H1 (cell line): Measurements from ENCODE around the gene LHB. TPM values are rescaled to one million over a fixed set of nuclear protein-coding genes. Genes with fewer than 3 reads are reported as not detected.

Experiments used
- CTCF ChIA-PET: fragments of 300-600 bp; sonication (Branson Sonifier 250); formaldehyde crosslinking; loops from one replicate; lab custom pipeline; 2021; ENCODE audit not compliant: partially characterized antibody; lab: Charles Lee
- POLR2A ChIA-PET: fragments of 300-600 bp; sonication (Branson Sonifier 250); formaldehyde crosslinking; loops from one replicate; lab custom pipeline; 2021; ENCODE audit warnings: inconsistent platforms; ENCODE audit not compliant: partially characterized antibody; lab: Charles Lee
- DNase-seq, 2 experiments: peaks; one replicate each; pipeline versions ENCODE4 v3.0.0 to v3.0.0-alpha.2; 2010 to 2022; ENCODE audit warnings: low spot score in 2 of 2, low read depth in 1 of 2, mixed read lengths in 1 of 2
- FAIRE-seq: peaks from 2 replicates; lab custom pipeline; 2011; peaks lifted over from hg19 to GRCh38; lab: Jason Lieb, UNC
- H2AFZ ChIP-seq: 2 replicates; pipeline ENCODE4 v1.8.1; 2012; ENCODE audit warnings: low read length, inconsistent platforms
- H2AK5ac ChIP-seq: 2 replicates; pipeline ENCODE4 v1.6.1; 2013; ENCODE audit warnings: low read depth, low read length
- H2BK120ac ChIP-seq: replicated peaks from 2 replicates; pipeline ENCODE3; 2013; ENCODE audit warnings: low read depth, low read length, inconsistent platforms
- H2BK12ac ChIP-seq: 2 replicates; pipeline ENCODE4 v1.6.1; 2013; ENCODE audit warnings: low read depth, low read length
- H2BK15ac ChIP-seq: 2 replicates; pipeline ENCODE4 v1.6.1; 2013; ENCODE audit warnings: low read length
- H2BK20ac ChIP-seq: 2 replicates; pipeline ENCODE4 v1.6.1; 2013; ENCODE audit warnings: low read length
- H2BK5ac ChIP-seq: 2 replicates; pipeline ENCODE4 v1.6.1; 2013; ENCODE audit warnings: low read depth, low read length
- H3K14ac ChIP-seq: 2 replicates; pipeline ENCODE4 v1.6.1; 2013; ENCODE audit warnings: inconsistent platforms; ENCODE audit not compliant: insufficient read length
- H3K18ac ChIP-seq: 2 replicates; pipeline ENCODE4 v1.6.1; 2013; ENCODE audit warnings: low read length; ENCODE audit errors: extremely low read depth
- H3K23ac ChIP-seq: 2 replicates; pipeline ENCODE4 v1.6.1; 2013; ENCODE audit warnings: inconsistent platforms; ENCODE audit not compliant: insufficient read length
- H3K23me2 ChIP-seq: 2 replicates; pipeline ENCODE4 v1.6.1; 2013; ENCODE audit warnings: low read depth, low read length
- H3K27ac ChIP-seq: 2 replicates; pipeline ENCODE4 v1.6.1; 2011; ENCODE audit warnings: low read depth, low read length, inconsistent platforms
- H3K27me3 ChIP-seq, 4 experiments: replicated peaks in 1 of 4; 1 replicate in 1 of 4; 2 replicates in 3 of 4; pipeline versions ENCODE4 v1.6.1 to v1.8.1; 2011 to 2013; ENCODE audit warnings: low read length in 3 of 4, mild to moderate bottlenecking in 3 of 4, inconsistent platforms in 2 of 4, mixed read lengths in 2 of 4, moderate library complexity in 1 of 4; ENCODE audit not compliant: control insufficient read depth in 3 of 4, insufficient read depth in 3 of 4; ENCODE audit errors: extremely low read depth in 1 of 4
- H3K36me3 ChIP-seq, 4 experiments: 2 replicates each; pipeline versions ENCODE4 v1.6.1 to v1.8.1; 2011 to 2013; ENCODE audit warnings: mild to moderate bottlenecking in 4 of 4, low read length in 3 of 4, moderate library complexity in 2 of 4, control low read depth in 1 of 4, inconsistent platforms in 1 of 4; ENCODE audit not compliant: insufficient read depth in 4 of 4, control insufficient read depth in 2 of 4
- H3K4ac ChIP-seq: replicated peaks from 2 replicates; pipeline ENCODE3; 2013; ENCODE audit warnings: low read length, low read depth, mixed read lengths, inconsistent platforms; ENCODE audit not compliant: insufficient read length
- H3K4me1 ChIP-seq, 4 experiments: replicated peaks in 1 of 4; 1 replicate in 1 of 4; 2 replicates in 3 of 4; pipeline versions ENCODE4 v1.6.1 to v1.8.1; 2011 to 2013; ENCODE audit warnings: low read length in 3 of 4, inconsistent platforms in 2 of 4, mixed read lengths in 1 of 4; ENCODE audit not compliant: insufficient read depth in 4 of 4, control insufficient read depth in 3 of 4
- H3K4me2 ChIP-seq, 2 experiments: 2 replicates each; pipeline versions ENCODE4 v1.6.1 to v1.8.1; 2011 to 2013; ENCODE audit warnings: low read depth in 2 of 2, low read length in 2 of 2, control low read depth in 1 of 2, inconsistent platforms in 1 of 2, mild to moderate bottlenecking in 1 of 2; ENCODE audit not compliant: insufficient read depth in 1 of 2
- H3K4me3 ChIP-seq, 4 experiments: fragments of 200-600, 300-600 bp in 1 of 4; sonication (generic), shearing (Covaris generic), sonication (Bioruptor Twin) in 1 of 4; 2 replicates each; pipeline versions ENCODE4 v1.5.1 to v1.8.1; 2011 to 2016; ENCODE audit warnings: low read length in 4 of 4, low read depth in 3 of 4, control low read depth in 2 of 4, inconsistent platforms in 2 of 4, mild to moderate bottlenecking in 2 of 4, mixed read lengths in 1 of 4, moderate library complexity in 1 of 4; ENCODE audit not compliant: insufficient read depth in 2 of 4; ENCODE audit errors: extremely low read depth in 1 of 4
- H3K56ac ChIP-seq: replicated peaks from 2 replicates; pipeline ENCODE3; 2013; ENCODE audit warnings: low read depth, mild to moderate bottlenecking, mixed read lengths, low read length, inconsistent platforms; ENCODE audit not compliant: insufficient read length
- H3K79me1 ChIP-seq: 2 replicates; pipeline ENCODE4 v1.6.1; 2013; ENCODE audit warnings: low read depth, low read length, control low read depth
- H3K79me2 ChIP-seq, 2 experiments: 2 replicates each; pipeline versions ENCODE4 v1.6.1 to v1.8.1; 2012 to 2013; ENCODE audit warnings: low read length in 2 of 2, mild to moderate bottlenecking in 2 of 2, inconsistent platforms in 1 of 2; ENCODE audit not compliant: insufficient read depth in 2 of 2, control insufficient read depth in 1 of 2
- H3K9ac ChIP-seq, 4 experiments: replicated peaks in 1 of 4; 1 replicate in 1 of 4; 2 replicates in 3 of 4; pipeline versions ENCODE4 v1.6.1 to v1.8.1; 2011 to 2013; ENCODE audit warnings: low read depth in 3 of 4, low read length in 3 of 4, control low read depth in 2 of 4, mild to moderate bottlenecking in 2 of 4, moderate library complexity in 2 of 4, inconsistent platforms in 1 of 4; ENCODE audit errors: extremely low read depth in 1 of 4
- H3K9me3 ChIP-seq, 2 experiments: 2 replicates each; pipeline versions ENCODE4 v1.6.1 to v1.8.1; 2012 to 2013; ENCODE audit warnings: mild to moderate bottlenecking in 2 of 2, moderate library complexity in 2 of 2, control low read depth in 1 of 2, inconsistent platforms in 1 of 2, low read depth in 1 of 2, low read length in 1 of 2, mixed read lengths in 1 of 2; ENCODE audit not compliant: insufficient read depth in 2 of 2
- H4K20me1 ChIP-seq, 2 experiments: replicated peaks in 1 of 2; 2 replicates each; pipeline versions ENCODE3 to v1.8.1; 2011 to 2013; ENCODE audit warnings: inconsistent platforms in 2 of 2, low read length in 2 of 2, mild to moderate bottlenecking in 1 of 2; ENCODE audit not compliant: insufficient read depth in 2 of 2, control insufficient read depth in 1 of 2
- H4K5ac ChIP-seq: 2 replicates; pipeline ENCODE4 v1.6.1; 2013; ENCODE audit warnings: low read length, low read depth, mixed read lengths, inconsistent platforms; ENCODE audit not compliant: insufficient read length
- H4K8ac ChIP-seq: 2 replicates; pipeline ENCODE4 v1.8.0; 2013; ENCODE audit warnings: mild to moderate bottlenecking, moderate library complexity, low read length, inconsistent platforms; ENCODE audit not compliant: insufficient read depth; ENCODE audit errors: extremely low read depth
- H4K91ac ChIP-seq: replicated peaks from 2 replicates; pipeline ENCODE3; 2013; ENCODE audit warnings: low read length, mixed read lengths, inconsistent platforms; ENCODE audit not compliant: insufficient read length
- CEBPB ChIP-seq: IDR thresholded peaks from 2 replicates; pipeline ENCODE4 v1.6.1; 2012; ENCODE audit warnings: low read depth, low read length
- EGR1 ChIP-seq: IDR thresholded peaks from 2 replicates; pipeline ENCODE4 v1.6.1; 2011; ENCODE audit warnings: low read depth, low read length, borderline replicate concordance
- GABPA ChIP-seq: IDR thresholded peaks from 2 replicates; pipeline ENCODE4 v1.6.1; 2011; ENCODE audit warnings: mild to moderate bottlenecking, low read length, moderate library complexity, borderline replicate concordance; ENCODE audit not compliant: insufficient read depth
- KDM1A ChIP-seq: fragments of 200-600, 300-600 bp; sonication (generic); IDR thresholded peaks from 2 replicates; pipeline ENCODE4 v1.7.1; 2016; ENCODE audit warnings: mild to moderate bottlenecking, low read length, borderline replicate concordance
- ZNF274 ChIP-seq: IDR thresholded peaks from 2 replicates; pipeline ENCODE4 v1.7.0; 2012; ENCODE audit warnings: low read length, borderline replicate concordance; ENCODE audit errors: extremely low read depth
- WGBS, 2 experiments: shearing (Covaris generic) in 1 of 2; methylation state at CpG; one replicate each; pipeline versions ENCODE4 v1.1.6 to v1.1.7; 2013 to 2015; ENCODE audit warnings: low lambda C conversion rate in 2 of 2, mixed read lengths in 2 of 2, inconsistent platforms in 1 of 2, low coverage in 1 of 2, missing lambda C conversion rate in 1 of 2; ENCODE audit not compliant: insufficient replicate concordance in 2 of 2, insufficient coverage in 1 of 2, insufficient read length in 1 of 2; ENCODE audit errors: extremely low coverage in 1 of 2, missing lambda C conversion rate in 1 of 2; 5-methylcytosine and 5-hydroxymethylcytosine counted together
- polyA plus RNA-seq, 7 experiments: library from polyadenylated mRNA; depleted of rRNA in 3 of 7; stranded (reverse) in 5 of 7; unstranded in 2 of 7; fragments of >200 nt in 5 of 7; fragments of 200-250 nt in 2 of 7; gene quantifications; 1 replicate in 5 of 7; 2 replicates in 1 of 7; 4 replicates in 1 of 7; pipeline versions ENCODE4 v1.2.1 to v1.2.3, GENCODE V29; 2011 to 2013; ENCODE audit warnings: missing spikeins in 2 of 7, mixed read lengths in 2 of 7
- total RNA-seq: library from RNA; stranded (reverse); fragmentation: NEBNext Ultra II Directional; extraction: Animal tissue kit (Norgen Biotek cat#: 25700); gene quantifications from 2 replicates; pipeline ENCODE4 v1.2.1, GENCODE V29; 2021

The LHB gene
- total and polyA plus RNA-seq, 2 of the 8 experiments (the other 6 are each of a cell fraction or from before 2014, with no cell fraction given): 0.53 TPM; not detected in 1

- Histone ChIP-seq H2AFZ (no peak overlapping the region), H2BK12ac (no peak overlapping the region)
- WGBS, 2 experiments: 89% methylated on average over 32 of the region's 32 CpGs; no CpG with 5 or more reads in 1 of the 2 experiments
- POLR2A ChIA-PET: interaction anchor here (0.6 to 1.3 kb wide), 5 partner anchors 9 to 55 kb away, joined by 3 to 4 read pairs (median 3); no protein-coding TSS in a partner anchor
- DNase-seq: no peak
- TF ChIP-seq GABPA (no peak), ZNF274 (no peak), KDM1A (no peak), CEBPB (no peak), EGR1 (no peak)
- TF ChIP-seq, all 59 proteins: peak for 0
- no peak overlapping the region for H3K4me2 ChIP-seq
- H4K20me1 ChIP-seq: peaks cover 3 to 5% of the 10 kb centered on the region in 2 experiments
- H3K18ac ChIP-seq: no peak overlapping the region
- no peak overlapping the region for H2BK20ac ChIP-seq
- no peaks in the 10 kb centered on the region for H3K79me2 ChIP-seq
- CTCF ChIA-PET: interaction anchor here (0.7 to 3.1 kb wide), 4 partner anchors 10 to 21 kb away, joined by 3 to 43 read pairs (median 4); partner anchors contain the start of genes CGB2, GYS1 and RUVBL2
- H4K91ac ChIP-seq: no peak overlapping the region
- FAIRE-seq: no peak
- no peak overlapping the region for H3K27ac ChIP-seq
- no peak overlapping the region for H2BK15ac ChIP-seq
- no peak overlapping the region for H4K8ac ChIP-seq
- H2BK5ac ChIP-seq: no peak overlapping the region
- H3K56ac ChIP-seq: no peak overlapping the region
- no peak overlapping the region for H3K23ac ChIP-seq
- H3K4ac ChIP-seq: no peak overlapping the region
- peaks cover 10 to 31% (median 19%) of the 10 kb centered on the region in 4 experiments; a peak in 7 of 8 replicates for H3K36me3 ChIP-seq
- no peak overlapping the region for H3K4me3 ChIP-seq
- no peak overlapping the region for H3K14ac ChIP-seq
- H4K5ac ChIP-seq: no peak overlapping the region
- H3K23me2 ChIP-seq: peaks cover 6% of the 10 kb centered on the region; the same call in 1 of the 2 replicates
- H3K79me1 ChIP-seq: no peaks in the 10 kb centered on the region
- H3K4me1 ChIP-seq: peaks cover 0 to 11% (median 3%) of the 10 kb centered on the region in 4 experiments; a peak in 4 of 7 replicates
- H3K27me3 ChIP-seq: peaks cover 0 to 15% (median 9%) of the 10 kb centered on the region in 4 experiments; a peak in 5 of 7 replicates
- no peak overlapping the region for H2AK5ac ChIP-seq
- no peak overlapping the region for H2BK120ac ChIP-seq
- H3K9ac ChIP-seq: no peak overlapping the region
- no peaks in the 10 kb centered on the region for H3K9me3 ChIP-seq
Observed at GRCh38 chr19:49014123-49014869, 2.6 kb downstream of the LHB start.
